ENCODE results near the gene PARD3. TPM values are rescaled to one million over a fixed set of nuclear protein-coding genes. Genes with fewer than 3 reads are reported as not detected.

Gene PARD3
- total and polyA plus RNA-seq, 2 donors from 2014 or later = 21.1 to 47.5 TPM

GRCh38 chr10:34171957-34172527, 643.1 kb downstream of the PARD3 start:
- no peaks in the 10 kb centered on the region for H3K36me3 ChIP-seq (ENCODE audit: control insufficient read depth in 2 of 3, insufficient read depth in 3 of 3, low read length in 3 of 3)
- no peak overlapping the region for H3K27ac ChIP-seq (ENCODE audit: low read depth in 2 of 2, low read length in 2 of 2)
- H3K4me3 ChIP-seq (ENCODE audit: low read length in 3 of 3) = no peak overlapping the region
- H3K27me3 ChIP-seq (ENCODE audit: control insufficient read depth, insufficient read depth, low read length) = no peaks in the 10 kb centered on the region
- no peak for TF ChIP-seq CTCF (IDR thresholded peaks at IDR 0.05; ENCODE audit: borderline replicate concordance, extremely low read depth, insufficient read depth)
- no peak for FAIRE-seq
- H3K4me1 ChIP-seq (ENCODE audit: control insufficient read depth in 2 of 3, insufficient read depth in 2 of 3, low read depth in 1 of 3, low read length in 3 of 3) = no peaks in the 10 kb centered on the region
- no peak overlapping the region for H3K9ac ChIP-seq (ENCODE audit: low read length in 3 of 3)
- no peak for DNase-seq
- H3K9me3 ChIP-seq (ENCODE audit: control insufficient read depth in 2 of 3, insufficient read depth in 1 of 3, low read length in 3 of 3) = no peaks in the 10 kb centered on the region
- intact Hi-C loops (cut with DNase I) = no loop called here

- Histone ChIP-seq H3K9ac (ENCODE audit: low read length in 3 of 3) (no peak overlapping the region), H3K27ac (ENCODE audit: low read depth in 2 of 2, low read length in 2 of 2) (no peak overlapping the region), H3K27me3 (ENCODE audit: control insufficient read depth, insufficient read depth, low read length) (no peaks in the 10 kb centered on the region), H3K4me1 (ENCODE audit: control insufficient read depth in 2 of 3, insufficient read depth in 2 of 3, low read depth in 1 of 3, low read length in 3 of 3) (peaks cover 0 to 4% (median 0%) of the 10 kb centered on the region in 3 donors), H3K4me3 (ENCODE audit: low read length in 3 of 3) (no peak overlapping the region), H3K9me3 (ENCODE audit: control insufficient read depth in 2 of 3, insufficient read depth in 1 of 3, low read length in 3 of 3) (no peaks in the 10 kb centered on the region), H3K36me3 (ENCODE audit: control insufficient read depth in 2 of 3, insufficient read depth in 3 of 3, low read length in 3 of 3) (no peaks in the 10 kb centered on the region)
- TF ChIP-seq CTCF (IDR thresholded peaks at IDR 0.05; ENCODE audit: borderline replicate concordance, extremely low read depth, insufficient read depth) = no peak
- intact Hi-C loops (cut with DNase I) = no loop called here
- DNase-seq (no peak), FAIRE-seq (no peak)
Observed at GRCh38 chr10:34169677-34170076, 645.4 kb downstream of the PARD3 start.

- no peak overlapping the region for H3K9ac ChIP-seq (ENCODE audit: low read length in 3 of 3)
Observed at GRCh38 chr10:34169131-34169530, 646.0 kb downstream of the PARD3 start.

More at GRCh38 chr10:34169131-34169530, 646.0 kb downstream of the PARD3 start:
- FAIRE-seq (no peak), DNase-seq (no peak)
- Histone ChIP-seq H3K27me3 (ENCODE audit: control insufficient read depth, insufficient read depth, low read length) (no peaks in the 10 kb centered on the region), H3K9me3 (ENCODE audit: control insufficient read depth in 2 of 3, insufficient read depth in 1 of 3, low read length in 3 of 3) (no peaks in the 10 kb centered on the region), H3K27ac (ENCODE audit: low read depth in 2 of 2, low read length in 2 of 2) (no peak overlapping the region), H3K4me3 (ENCODE audit: low read length in 3 of 3) (no peak overlapping the region), H3K4me1 (ENCODE audit: control insufficient read depth in 2 of 3, insufficient read depth in 2 of 3, low read depth in 1 of 3, low read length in 3 of 3) (peaks cover 0 to 4% (median 0%) of the 10 kb centered on the region in 3 donors), H3K36me3 (ENCODE audit: control insufficient read depth in 2 of 3, insufficient read depth in 3 of 3, low read length in 3 of 3) (no peaks in the 10 kb centered on the region)
- intact Hi-C loops (cut with DNase I) = no loop called here
- TF ChIP-seq CTCF (IDR thresholded peaks at IDR 0.05; ENCODE audit: borderline replicate concordance, extremely low read depth, insufficient read depth) = no peak

Measured in kidney (tissue), 14 donors.